Amygdala (tissue), 56 donors: Measurements from ENCODE around the gene CEP104.
"Not testable (repeated sequence)": the region's sequence is repeated elsewhere in the genome, so short reads cannot be mapped to it uniquely, and the experiment has no call there.

ENCODE experiments used
- DNase-seq, 56 donors: peaks; one replicate each; lab custom pipeline; 2025; lab: John Stamatoyannopoulos, UW

The CEP104 gene

DNA sequence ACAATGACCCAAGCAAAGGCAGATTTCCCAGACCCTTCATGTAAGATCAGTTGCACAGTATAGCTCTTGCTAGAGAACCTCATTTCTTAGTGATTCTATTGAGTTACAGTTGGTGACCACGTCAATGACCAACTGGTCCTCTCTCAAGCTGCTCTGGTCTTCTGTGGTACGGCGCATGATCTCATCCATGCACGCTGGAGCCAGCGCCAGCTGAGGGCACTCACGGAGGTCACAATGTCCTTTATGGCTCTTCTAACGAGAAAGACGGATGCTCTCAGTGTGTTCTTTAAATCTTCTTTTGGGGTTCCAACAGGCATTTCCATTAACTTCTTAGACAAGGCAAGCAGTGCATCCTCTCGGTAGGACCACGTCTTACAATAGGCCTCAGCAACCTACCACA lies 22.3 kb downstream of the CEP104 start:
- DNase-seq: peak in 4 of 56 donors; percentile 13 to 25 (median 18)

DNA sequence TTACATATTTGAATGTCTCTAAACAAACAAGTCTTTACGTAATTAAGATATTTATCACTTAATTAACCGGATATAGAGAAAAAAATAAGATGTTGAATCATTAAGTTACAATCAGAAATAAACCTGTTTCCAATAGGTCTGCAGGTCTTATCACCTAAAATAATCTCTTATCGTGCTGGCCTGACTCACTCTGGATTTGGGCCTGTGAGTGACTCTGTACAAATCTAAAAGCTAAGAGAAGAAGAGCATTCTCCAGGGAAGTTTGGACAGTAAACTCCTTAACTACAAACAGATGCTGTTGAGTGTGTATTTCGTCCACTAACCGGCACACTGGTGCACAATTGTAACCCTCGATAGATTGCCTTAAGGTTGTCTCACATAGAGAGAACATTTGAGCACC lies 25.3 kb downstream of the CEP104 start:
- no peak for DNase-seq

- no peak for DNase-seq
Measured at GRCh38 chr1:3828391-3828790, 28.6 kb downstream of the CEP104 start.

- DNase-seq: peak in 24 of 56 donors; percentile 1 to 73 (median 24)
Measured at GRCh38 chr1:3827813-3828307, 29.2 kb downstream of the CEP104 start.

DNA sequence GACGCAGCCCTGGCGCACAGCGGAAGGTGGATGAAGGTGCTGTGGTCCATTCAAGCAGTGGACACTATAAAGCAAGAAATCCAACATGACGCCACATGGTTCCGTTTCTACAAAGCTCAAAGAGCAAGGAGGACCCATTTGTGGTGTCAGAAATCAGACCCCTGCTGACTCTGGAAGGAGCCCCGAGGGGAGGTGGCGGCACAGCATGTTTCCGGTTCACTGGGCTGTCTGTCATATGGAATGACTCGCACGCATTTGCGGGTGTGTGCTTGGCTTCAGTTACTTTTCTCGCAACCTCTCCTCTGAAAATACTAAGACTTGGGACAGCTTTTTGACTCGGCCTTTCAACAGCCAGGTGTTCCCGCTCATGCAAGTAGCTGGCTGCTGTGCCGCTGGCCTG lies 31.7 kb downstream of the CEP104 start:
- DNase-seq: no peak

DNA sequence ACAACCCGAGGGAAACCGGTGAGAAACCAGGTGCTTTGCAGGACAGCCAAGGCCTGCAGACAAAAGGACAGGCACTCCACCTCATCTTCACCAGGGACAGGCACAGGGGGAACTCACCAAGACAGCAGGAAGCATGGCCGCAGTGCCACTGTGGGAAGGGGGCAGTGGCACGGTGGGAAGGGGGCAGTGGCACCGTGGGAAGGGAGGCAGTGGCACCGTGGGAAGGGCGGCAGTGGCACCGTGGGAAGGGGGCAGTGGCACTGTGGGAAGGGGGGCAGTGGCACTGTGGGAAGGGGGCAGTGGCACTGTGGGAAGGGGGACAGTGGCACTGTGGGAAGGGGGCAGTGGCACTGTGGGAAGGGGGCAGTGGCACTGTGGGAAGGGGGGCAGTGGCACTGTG lies 32.4 kb downstream of the CEP104 start:
- DNase-seq: no peak

- no peak for DNase-seq
Measured at GRCh38 chr1:3822421-3822820, 34.6 kb downstream of the CEP104 start.

DNA sequence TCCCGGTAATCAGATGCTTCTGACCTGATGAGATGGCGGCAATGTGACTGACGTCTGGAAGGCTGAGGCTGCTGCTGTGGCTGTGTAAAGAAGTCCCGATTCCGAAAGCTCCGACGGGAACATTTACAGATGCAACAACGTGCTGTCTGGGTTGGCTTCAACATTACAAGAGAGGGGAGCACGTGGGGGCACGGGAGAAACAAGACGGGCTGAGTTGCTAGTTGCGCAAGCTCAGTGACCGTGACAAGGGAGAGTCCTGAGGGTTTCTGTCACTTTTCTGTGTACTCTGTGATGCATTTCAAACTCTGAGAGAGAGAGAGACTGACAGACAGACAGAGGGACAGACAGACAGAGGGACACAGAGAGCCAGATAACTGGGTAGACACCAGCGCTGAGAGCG lies 35.1 kb downstream of the CEP104 start:
- DNase-seq: no peak

- no peak for DNase-seq
Measured at GRCh38 chr1:3821447-3821846, 35.6 kb downstream of the CEP104 start.

- no peak for DNase-seq
Measured at GRCh38 chr1:3821004-3821403, 36.0 kb downstream of the CEP104 start.

DNA sequence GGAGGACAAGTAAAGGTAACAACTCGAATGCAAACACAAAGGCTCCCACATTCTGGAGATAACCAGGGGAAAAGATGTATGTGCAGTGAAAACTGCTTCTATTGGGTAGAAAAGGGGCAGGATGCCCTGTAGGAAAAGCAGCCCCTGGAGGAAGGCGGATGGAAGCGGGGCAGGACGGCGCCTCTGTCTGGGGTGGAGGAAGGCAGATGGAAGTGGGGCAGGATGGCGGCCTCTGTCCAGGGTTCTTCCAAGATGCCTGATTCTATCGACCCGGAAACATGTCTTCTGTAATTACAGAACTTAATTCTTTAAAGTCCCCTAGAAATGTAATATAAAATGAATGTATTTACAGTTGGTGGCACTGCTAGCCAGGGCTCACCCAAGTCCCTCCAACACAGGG lies 36.7 kb downstream of the CEP104 start:
- no peak for DNase-seq

DNA sequence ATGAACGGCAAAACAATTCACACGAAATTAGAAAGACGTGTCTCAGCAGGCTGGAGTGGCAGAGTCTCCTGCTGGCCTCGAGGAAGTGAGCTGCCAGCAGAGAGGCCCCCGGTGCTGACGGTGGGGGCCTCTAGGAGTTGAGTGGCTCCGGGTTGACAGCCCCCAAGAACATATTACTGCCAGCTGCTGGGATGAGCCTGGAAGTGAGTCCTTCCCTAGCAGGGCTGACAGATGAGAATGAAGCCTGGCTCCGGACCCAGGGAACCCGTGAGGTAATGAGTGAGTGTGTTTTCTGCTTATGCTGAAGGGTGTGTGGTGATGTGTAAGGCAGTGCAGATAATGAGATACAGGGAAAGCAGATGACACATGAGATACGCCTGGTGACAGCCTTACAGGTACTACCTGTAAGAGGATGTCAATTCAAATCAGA lies 37.2 kb downstream of the CEP104 start:
- no peak for DNase-seq

GRCh38 chr1:3817821-3818597 lies 39.0 kb downstream of the CEP104 start:
- DNase-seq: no peak

- DNase-seq: no peak
Measured at GRCh38 chr1:3817138-3817740, 39.8 kb downstream of the CEP104 start.

DNA sequence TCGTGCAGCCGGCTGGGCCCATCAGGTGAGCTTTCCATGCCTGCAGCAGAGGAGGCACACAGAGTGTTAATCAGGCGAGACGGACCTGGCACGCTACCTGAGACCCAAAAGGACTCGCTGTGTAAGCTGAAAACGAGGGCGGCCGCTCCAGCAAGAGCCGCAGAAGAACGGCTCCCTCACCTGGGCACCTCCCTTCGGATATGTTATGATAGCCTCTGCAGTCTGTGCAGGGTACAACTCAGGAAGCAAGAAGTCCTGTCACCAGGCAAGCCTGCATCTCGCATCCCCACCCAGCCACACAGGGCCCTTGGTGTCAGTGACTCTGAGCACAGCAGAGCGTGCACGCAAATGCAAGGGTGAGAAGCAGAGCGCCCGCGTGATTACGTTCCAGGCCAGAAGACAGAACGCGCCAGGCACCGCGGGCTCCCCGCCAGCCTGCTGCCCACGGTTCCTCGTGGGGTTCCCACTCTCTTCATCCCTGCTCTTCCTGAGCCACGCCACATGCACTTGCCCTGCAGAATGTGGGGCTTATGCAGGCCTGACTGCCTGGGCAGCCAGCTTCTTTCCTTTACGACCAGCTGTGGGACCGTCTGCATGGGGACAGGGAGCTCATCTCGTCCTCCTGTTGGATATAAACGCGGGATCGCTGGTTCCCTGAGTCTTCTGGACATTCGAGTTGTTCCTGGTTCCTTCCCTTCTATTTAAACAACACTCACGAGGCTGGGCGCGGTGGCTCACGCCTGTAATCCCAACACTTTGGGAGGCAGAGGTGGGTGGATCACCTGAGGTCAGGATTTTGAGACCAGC lies 40.5 kb downstream of the CEP104 start:
- no peak for DNase-seq

- no peak for DNase-seq
Measured at GRCh38 chr1:3814771-3815561, 42.0 kb downstream of the CEP104 start.

DNA sequence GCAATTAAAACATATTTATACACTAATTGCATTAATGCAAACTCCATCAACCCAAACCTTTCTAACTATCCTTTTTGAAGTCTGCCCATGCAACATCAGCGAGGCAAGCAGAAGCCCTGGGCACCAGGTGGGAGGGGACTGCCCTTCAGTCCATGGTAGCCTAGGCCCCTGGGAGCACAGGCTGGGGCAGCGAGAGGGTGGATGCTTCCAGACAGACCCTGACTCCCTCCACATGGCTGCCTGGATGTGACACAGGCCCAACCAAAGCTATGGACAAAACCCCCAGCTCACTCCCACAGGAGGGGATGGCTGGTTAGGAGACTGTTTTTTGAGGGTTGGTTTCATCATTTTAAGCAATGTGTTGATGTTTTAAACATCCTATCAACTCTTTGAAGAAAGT lies 42.9 kb downstream of the CEP104 start:
- DNase-seq: no peak

DNA sequence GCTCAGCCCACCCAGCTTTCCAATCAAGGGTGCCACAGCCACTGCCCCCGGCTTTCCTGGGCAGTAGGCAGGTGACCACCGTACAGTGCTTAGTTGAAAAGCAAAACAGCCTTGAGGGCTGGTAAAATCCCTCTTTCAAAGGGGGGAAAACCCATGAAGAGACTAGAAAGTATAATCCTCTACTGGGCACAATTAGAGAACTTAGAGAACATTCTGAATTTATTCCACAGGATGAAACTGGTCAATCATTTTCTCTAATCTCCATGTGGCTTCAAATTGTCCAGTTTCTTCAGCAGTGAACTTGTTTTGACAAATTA lies 45.5 kb downstream of the CEP104 start:
- no peak for DNase-seq

GRCh38 chr1:3810149-3810761 lies 46.8 kb downstream of the CEP104 start:
- DNase-seq: not testable (repeated sequence)

DNA sequence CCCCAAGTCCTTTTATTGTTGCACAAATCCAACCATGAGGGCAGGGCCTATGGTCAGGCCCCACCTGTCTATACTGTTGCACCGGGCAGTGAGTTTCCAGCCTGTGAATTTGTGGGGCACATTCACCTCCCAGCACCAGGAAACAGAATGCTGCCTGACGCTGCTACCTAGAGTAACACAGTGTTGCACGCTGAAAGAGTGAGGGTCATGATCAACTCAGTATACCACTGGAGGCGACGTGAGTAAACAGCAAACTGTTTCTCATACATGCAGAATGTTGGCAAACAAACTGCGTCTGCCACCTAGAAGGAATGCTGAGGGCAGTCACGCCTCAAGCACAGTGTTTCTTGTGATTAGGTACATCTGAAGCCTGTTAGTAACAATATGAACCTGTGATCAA lies 47.3 kb downstream of the CEP104 start:
- no peak for DNase-seq
